Neural progenitor cell (in vitro differentiated cells): ENCODE measurements around the gene IFNA13. TPM values are rescaled to one million over a fixed set of nuclear protein-coding genes. Genes with fewer than 3 reads are reported as not detected.

Experiments used
- DNase-seq: peaks from one replicate; pipeline ENCODE4 v3.0.0-alpha.2; 2016; ENCODE audit warnings: low spot score
- H2AFZ ChIP-seq: fragments of 200-600 bp; sonication (generic); replicated peaks from 2 replicates; pipeline ENCODE4 v1.6.1; 2016; ENCODE audit warnings: antibody characterized with exemption
- H3F3A ChIP-seq: fragments of 200-600 bp; sonication (generic); 2 replicates; pipeline ENCODE4 v1.6.1; 2016; ENCODE audit warnings: antibody characterized with exemption, low read depth
- H3K27ac ChIP-seq: fragments of 200-600 bp; sonication (generic); 2 replicates; pipeline ENCODE4 v1.5.1; 2016; ENCODE audit warnings: mild to moderate bottlenecking
- H3K27me3 ChIP-seq: fragments of 200-600 bp; sonication (generic); 2 replicates; pipeline ENCODE4 v1.6.1; 2016; ENCODE audit warnings: mild to moderate bottlenecking, moderate library complexity
- H3K36me3 ChIP-seq: fragments of 200-600 bp; sonication (generic); 2 replicates; pipeline ENCODE4 v1.5.1; 2016
- H3K4me1 ChIP-seq: fragments of 200-600 bp; sonication (generic); 2 replicates; pipeline ENCODE4 v1.6.1; 2016; ENCODE audit warnings: mixed run types
- H3K4me2 ChIP-seq: fragments of 200-600 bp; sonication (generic); 2 replicates; pipeline ENCODE4 v1.6.1; 2016
- H3K4me3 ChIP-seq: fragments of 200-600 bp; sonication (generic); 2 replicates; pipeline ENCODE4 v1.5.1; 2016
- H3K79me2 ChIP-seq: fragments of 200-600 bp; sonication (generic); 2 replicates; pipeline ENCODE4 v1.6.1; 2016; ENCODE audit warnings: low read depth
- H3K9ac ChIP-seq: fragments of 200-600 bp; sonication (generic); 2 replicates; pipeline ENCODE4 v1.6.1; 2016
- H3K9me3 ChIP-seq: fragments of 200-600 bp; sonication (generic); 2 replicates; pipeline ENCODE4 v1.5.1; 2016; ENCODE audit warnings: low read depth
- H4K20me1 ChIP-seq: fragments of 200-600 bp; sonication (generic); 2 replicates; pipeline ENCODE4 v1.6.1; 2016; ENCODE audit warnings: low read depth
- H3K27ac Mint-ChIP-seq: 3 replicates; pipeline ENCODE4 v1.8.0; 2021; ENCODE audit warnings: mixed read lengths
- H3K27me3 Mint-ChIP-seq: 2 replicates; pipeline ENCODE4 v1.8.0; 2022; ENCODE audit warnings: low read depth, mild to moderate bottlenecking, inconsistent platforms, moderate library complexity, mixed read lengths; ENCODE audit not compliant: insufficient read depth
- H3K36me3 Mint-ChIP-seq: 3 replicates; pipeline ENCODE4 v1.8.0; 2021; ENCODE audit warnings: mixed read lengths
- H3K4me1 Mint-ChIP-seq: 3 replicates; pipeline ENCODE4 v1.8.0; 2021; ENCODE audit warnings: mixed read lengths
- H3K4me3 Mint-ChIP-seq: 3 replicates; pipeline ENCODE4 v1.8.0; 2021; ENCODE audit warnings: mild to moderate bottlenecking, moderate library complexity, mixed read lengths
- H3K9me3 Mint-ChIP-seq: 3 replicates; pipeline ENCODE4 v1.8.0; 2020; ENCODE audit warnings: mixed read lengths
- CTCF ChIP-seq: fragments of 200-600 bp; sonication (generic); IDR thresholded peaks from 2 replicates; pipeline ENCODE4 v1.5.1; 2017; ENCODE audit warnings: antibody characterized with exemption, mild to moderate bottlenecking
- EZH2 ChIP-seq: fragments of 200-600 bp; sonication (generic); IDR thresholded peaks from 2 replicates; pipeline ENCODE4 v1.6.1; 2017; ENCODE audit warnings: antibody characterized with exemption, mild to moderate bottlenecking, moderate library complexity
- EZH2phosphoT487 ChIP-seq: fragments of 200-600 bp; sonication (generic); IDR thresholded peaks from 2 replicates; pipeline ENCODE4 v1.6.1; 2017; ENCODE audit warnings: antibody characterized with exemption
- total RNA-seq: library from RNA; depleted of rRNA; stranded (reverse); fragments of >200 nt; gene quantifications from 2 replicates; pipeline ENCODE4 v1.2.3, GENCODE V29; 2015; ENCODE audit warnings: low replicate concordance

Gene IFNA13
- total RNA-seq: not detected in 2 replicates

- Histone ChIP-seq H3F3A (no peaks in the 10 kb centered on the region), H3K4me3 (no peak within 1 kb of the TSS), H3K27me3 (no peaks in the 10 kb centered on the region), H4K20me1 (no peaks in the 10 kb centered on the region), H3K4me2 (no peak within 1 kb of the TSS), H3K27ac (no peak within 1 kb of the TSS), H3K36me3 (no peaks in the 10 kb centered on the region), H3K79me2 (no peaks in the 10 kb centered on the region), H3K9me3 (no peaks in the 10 kb centered on the region), H3K4me1 (no peaks in the 10 kb centered on the region), H3K9ac (no peak within 1 kb of the TSS), H2AFZ (no peak within 1 kb of the TSS)
- Mint-ChIP-seq H3K4me1 (no peaks in the 10 kb centered on the region), H3K27ac (no peak within 1 kb of the TSS), H3K36me3 (no peaks in the 10 kb centered on the region), H3K4me3 (no peak within 1 kb of the TSS), H3K27me3 (no peaks in the 10 kb centered on the region), H3K9me3 (no peaks in the 10 kb centered on the region)
- no peak for DNase-seq
- TF ChIP-seq CTCF: no peak
- no peak for TF ChIP-seq EZH2phosphoT487
- no peak for TF ChIP-seq EZH2
Measured at GRCh38 chr9:21367957-21368356, at the start of gene IFNA13. IFNA13 (minus strand) TSS chr9:21368057; CDS start chr9:21368010, 47 bp downstream.

- H3K4me1 ChIP-seq: peaks cover 5% of the 10 kb centered on the region
- no peaks in the 10 kb centered on the region for H4K20me1 ChIP-seq
- H3K4me3 ChIP-seq: no peak overlapping the region
- no peaks in the 10 kb centered on the region for H3K9me3 ChIP-seq
- Mint-ChIP-seq H3K4me3 (no peak overlapping the region), H3K36me3 (no peaks in the 10 kb centered on the region), H3K27ac (no peak overlapping the region), H3K9me3 (no peaks in the 10 kb centered on the region), H3K4me1 (peaks cover 18% of the 10 kb centered on the region), H3K27me3 (peaks cover 2% of the 10 kb centered on the region)
- H3F3A ChIP-seq: no peaks in the 10 kb centered on the region
- H3K4me2 ChIP-seq: no peak overlapping the region
- no peak for DNase-seq
- no peak overlapping the region for H3K9ac ChIP-seq
- H3K27ac ChIP-seq: no peak overlapping the region
- no peaks in the 10 kb centered on the region for H3K79me2 ChIP-seq
- H3K36me3 ChIP-seq: no peaks in the 10 kb centered on the region
- no peak for TF ChIP-seq EZH2phosphoT487
- H3K27me3 ChIP-seq: no peaks in the 10 kb centered on the region
- no peak overlapping the region for H2AFZ ChIP-seq
Measured at GRCh38 chr9:21415493-21416267, 47.8 kb upstream of the IFNA13 start.

GRCh38 chr9:21414220-21414940 lies 46.5 kb upstream of the IFNA13 start:
- H3K4me1 Mint-ChIP-seq: peaks cover 18% of the 10 kb centered on the region
- no peak for DNase-seq
- Histone ChIP-seq H3K27me3 (no peaks in the 10 kb centered on the region), H3F3A (no peaks in the 10 kb centered on the region), H3K4me3 (no peak overlapping the region), H3K4me2 (no peak overlapping the region), H3K4me1 (peaks cover 5% of the 10 kb centered on the region), H4K20me1 (no peaks in the 10 kb centered on the region), H3K79me2 (no peaks in the 10 kb centered on the region), H3K9ac (no peak overlapping the region), H3K9me3 (no peaks in the 10 kb centered on the region), H3K36me3 (no peaks in the 10 kb centered on the region), H2AFZ (no peak overlapping the region), H3K27ac (no peak overlapping the region)
- H3K4me3 Mint-ChIP-seq: no peak overlapping the region
- H3K9me3 Mint-ChIP-seq: no peaks in the 10 kb centered on the region
- H3K36me3 Mint-ChIP-seq: no peaks in the 10 kb centered on the region
- TF ChIP-seq CTCF: no peak
- no peak for TF ChIP-seq EZH2phosphoT487
- TF ChIP-seq EZH2: no peak
- H3K27me3 Mint-ChIP-seq: no peaks in the 10 kb centered on the region
- no peak overlapping the region for H3K27ac Mint-ChIP-seq

GRCh38 chr9:21413624-21414023 lies 45.8 kb upstream of the IFNA13 start:
- Histone ChIP-seq H3K9ac (no peak overlapping the region), H3K4me2 (no peak overlapping the region), H3K4me3 (no peak overlapping the region), H3K79me2 (no peaks in the 10 kb centered on the region), H3K9me3 (no peaks in the 10 kb centered on the region), H2AFZ (no peak overlapping the region), H3F3A (no peaks in the 10 kb centered on the region), H3K4me1 (peaks cover 5% of the 10 kb centered on the region), H3K36me3 (no peaks in the 10 kb centered on the region), H3K27ac (no peak overlapping the region), H3K27me3 (no peaks in the 10 kb centered on the region), H4K20me1 (no peaks in the 10 kb centered on the region)
- DNase-seq: peak; percentile 13
- no peak for TF ChIP-seq EZH2
- peak; percentile 47 for TF ChIP-seq CTCF
- no peak for TF ChIP-seq EZH2phosphoT487
- H3K4me1 Mint-ChIP-seq: peaks cover 18% of the 10 kb centered on the region
- no peak overlapping the region for H3K27ac Mint-ChIP-seq
- H3K9me3 Mint-ChIP-seq: no peaks in the 10 kb centered on the region
- H3K36me3 Mint-ChIP-seq: no peaks in the 10 kb centered on the region
- H3K4me3 Mint-ChIP-seq: no peak overlapping the region
- H3K27me3 Mint-ChIP-seq: no peaks in the 10 kb centered on the region
